ENCODE measurements around the gene GALNT14. TPM values are rescaled to one million over a fixed set of nuclear protein-coding genes. Genes with fewer than 3 reads are reported as not detected.

The GALNT14 gene
- total RNA-seq, 1 donor from 2014 or later, result 2.1 TPM

DNA sequence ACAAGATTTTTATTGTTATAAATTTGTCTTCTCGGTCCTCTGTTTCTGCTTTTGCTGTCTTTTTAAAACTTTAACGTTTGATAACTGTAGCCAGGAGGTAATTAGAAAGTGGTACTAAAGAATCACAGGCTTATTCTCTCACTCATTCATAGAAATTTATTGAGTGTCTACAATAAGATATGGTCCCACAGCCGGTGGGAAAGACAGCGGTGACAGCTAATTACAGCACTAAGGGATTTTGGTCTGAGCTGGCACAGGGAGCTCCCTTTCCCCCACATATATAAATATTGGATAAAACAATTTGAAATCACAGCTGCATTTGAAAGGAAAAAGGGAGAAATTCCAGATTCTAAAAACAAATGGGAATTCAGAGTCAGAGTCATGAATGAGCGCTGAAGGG, 237.9 kb downstream of the GALNT14 start:
- H2AFZ ChIP-seq (ENCODE audit: low read depth, low read length), result no peak overlapping the region
- no peak for TF ChIP-seq EZH2 (IDR thresholded peaks at IDR 0.05; ENCODE audit: insufficient read depth, low read length)
- TF ChIP-seq, protein P1, sequence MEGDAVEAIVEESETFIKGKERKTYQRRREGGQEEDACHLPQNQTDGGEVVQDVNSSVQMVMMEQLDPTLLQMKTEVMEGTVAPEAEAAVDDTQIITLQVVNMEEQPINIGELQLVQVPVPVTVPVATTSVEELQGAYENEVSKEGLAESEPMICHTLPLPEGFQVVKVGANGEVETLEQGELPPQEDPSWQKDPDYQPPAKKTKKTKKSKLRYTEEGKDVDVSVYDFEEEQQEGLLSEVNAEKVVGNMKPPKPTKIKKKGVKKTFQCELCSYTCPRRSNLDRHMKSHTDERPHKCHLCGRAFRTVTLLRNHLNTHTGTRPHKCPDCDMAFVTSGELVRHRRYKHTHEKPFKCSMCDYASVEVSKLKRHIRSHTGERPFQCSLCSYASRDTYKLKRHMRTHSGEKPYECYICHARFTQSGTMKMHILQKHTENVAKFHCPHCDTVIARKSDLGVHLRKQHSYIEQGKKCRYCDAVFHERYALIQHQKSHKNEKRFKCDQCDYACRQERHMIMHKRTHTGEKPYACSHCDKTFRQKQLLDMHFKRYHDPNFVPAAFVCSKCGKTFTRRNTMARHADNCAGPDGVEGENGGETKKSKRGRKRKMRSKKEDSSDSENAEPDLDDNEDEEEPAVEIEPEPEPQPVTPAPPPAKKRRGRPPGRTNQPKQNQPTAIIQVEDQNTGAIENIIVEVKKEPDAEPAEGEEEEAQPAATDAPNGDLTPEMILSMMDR (IDR thresholded peaks at IDR 0.05; ENCODE audit: insufficient read depth, low read depth, low read length), result no peak
- H3K4me2 ChIP-seq (ENCODE audit: low read length), result no peak overlapping the region
- H3K36me3 ChIP-seq (ENCODE audit: insufficient read depth, low read length), result no peaks in the 10 kb centered on the region
- Mint-ChIP-seq H3K27ac (ENCODE audit: unreplicated experiment) (no peak overlapping the region), H3K4me3 (ENCODE audit: unreplicated experiment) (no peak overlapping the region), H3K36me3 (ENCODE audit: low read depth, unreplicated experiment) (no peaks in the 10 kb centered on the region), H3K27me3 (ENCODE audit: low read depth, unreplicated experiment) (peaks cover 10% of the 10 kb centered on the region), H3K9me3 (ENCODE audit: unreplicated experiment) (peaks cover 4% of the 10 kb centered on the region), H3K4me1 (ENCODE audit: low read depth, unreplicated experiment) (no peaks in the 10 kb centered on the region)
- no peaks in the 10 kb centered on the region for H3K4me1 ChIP-seq (ENCODE audit: insufficient read depth, low read length)
- no peak overlapping the region for H3K27ac ChIP-seq (ENCODE audit: low read depth, low read length)
- H3K27me3 ChIP-seq (ENCODE audit: insufficient read depth, low read length), result no peaks in the 10 kb centered on the region
- no peak overlapping the region for H3K9ac ChIP-seq (ENCODE audit: low read length)
- H3K79me2 ChIP-seq (ENCODE audit: insufficient read depth, low read length), result no peaks in the 10 kb centered on the region
- DNase-seq (ENCODE audit: low read depth) (no peak), FAIRE-seq (no peak)
- no peak overlapping the region for H3K4me3 ChIP-seq (ENCODE audit: insufficient read depth, low read depth, low read length)
- H3K9me3 ChIP-seq (ENCODE audit: insufficient read depth, low read depth, low read length), result peaks cover 3% of the 10 kb centered on the region
- no peaks in the 10 kb centered on the region for H4K20me1 ChIP-seq (ENCODE audit: insufficient read depth, low read length)

DNA sequence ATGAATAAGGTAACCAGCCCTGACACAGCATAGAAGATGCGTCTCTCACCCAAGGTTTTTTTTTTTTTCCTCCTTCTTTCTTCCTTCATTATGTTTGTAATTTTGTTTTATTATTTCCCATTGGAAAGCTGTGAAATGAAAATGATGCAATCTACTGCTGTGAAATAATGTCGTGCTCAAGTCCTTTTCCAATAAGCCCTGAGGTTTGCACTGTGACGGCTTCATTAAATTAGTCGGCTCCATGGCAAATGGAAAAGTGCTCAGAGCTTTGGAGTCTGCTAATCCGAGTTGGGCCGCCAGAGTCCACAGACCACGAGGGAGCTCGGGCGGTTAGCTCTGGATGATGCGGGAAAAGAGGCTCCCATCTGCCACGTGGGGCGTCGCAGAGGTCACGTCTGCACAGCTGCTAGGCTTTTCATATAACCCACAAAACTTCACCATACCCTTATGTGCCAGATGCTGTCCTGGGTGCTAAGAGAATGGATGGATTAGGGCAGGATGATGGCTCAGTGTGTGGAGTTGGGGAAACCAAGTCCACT, 238.7 kb downstream of the GALNT14 start:
- Histone ChIP-seq H3K4me2 (ENCODE audit: low read length) (no peak overlapping the region), H3K9me3 (ENCODE audit: insufficient read depth, low read depth, low read length) (peaks cover 3% of the 10 kb centered on the region), H3K27me3 (ENCODE audit: insufficient read depth, low read length) (no peaks in the 10 kb centered on the region), H3K4me3 (ENCODE audit: insufficient read depth, low read depth, low read length) (no peak overlapping the region), H3K27ac (ENCODE audit: low read depth, low read length) (no peak overlapping the region), H3K36me3 (ENCODE audit: insufficient read depth, low read length) (no peaks in the 10 kb centered on the region), H3K9ac (ENCODE audit: low read length) (no peak overlapping the region), H3K4me1 (ENCODE audit: insufficient read depth, low read length) (no peaks in the 10 kb centered on the region), H2AFZ (ENCODE audit: low read depth, low read length) (no peak overlapping the region), H4K20me1 (ENCODE audit: insufficient read depth, low read length) (no peaks in the 10 kb centered on the region), H3K79me2 (ENCODE audit: insufficient read depth, low read length) (no peaks in the 10 kb centered on the region)
- TF ChIP-seq EZH2 (IDR thresholded peaks at IDR 0.05; ENCODE audit: insufficient read depth, low read length), result no peak
- TF ChIP-seq, protein P1 (IDR thresholded peaks at IDR 0.05; ENCODE audit: insufficient read depth, low read depth, low read length), result no peak
- peaks cover 13% of the 10 kb centered on the region for H3K27me3 Mint-ChIP-seq (ENCODE audit: low read depth, unreplicated experiment)
- no peaks in the 10 kb centered on the region for H3K4me1 Mint-ChIP-seq (ENCODE audit: low read depth, unreplicated experiment)
- H3K9me3 Mint-ChIP-seq (ENCODE audit: unreplicated experiment), result peaks cover 4% of the 10 kb centered on the region
- no peak overlapping the region for H3K27ac Mint-ChIP-seq (ENCODE audit: unreplicated experiment)
- DNase-seq (ENCODE audit: low read depth) (no peak), FAIRE-seq (no peak)
- H3K4me3 Mint-ChIP-seq (ENCODE audit: unreplicated experiment), result no peak overlapping the region
- no peaks in the 10 kb centered on the region for H3K36me3 Mint-ChIP-seq (ENCODE audit: low read depth, unreplicated experiment)

DNA sequence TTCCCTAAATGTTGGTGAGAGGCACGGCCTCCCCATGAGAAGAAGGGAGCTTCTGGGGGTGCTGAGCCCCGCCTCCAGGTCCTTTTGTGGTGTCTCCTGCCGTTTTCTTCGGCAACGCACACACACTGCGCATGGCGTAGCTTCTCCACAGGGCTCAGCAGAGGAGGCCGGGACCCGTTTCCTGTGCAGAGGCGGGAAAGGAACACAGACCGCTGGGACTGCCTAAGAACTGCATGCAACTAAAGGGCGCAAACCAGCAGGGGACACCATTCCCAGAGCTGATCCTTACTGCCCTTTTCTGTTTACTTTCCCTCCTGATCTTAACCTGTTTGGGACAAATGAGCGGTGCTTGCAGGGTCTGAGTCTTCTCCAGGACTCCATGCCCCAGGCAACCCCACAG, 240.7 kb downstream of the GALNT14 start:
- TF ChIP-seq EZH2 (IDR thresholded peaks at IDR 0.05; ENCODE audit: insufficient read depth, low read length), result no peak
- TF ChIP-seq, protein P1 (IDR thresholded peaks at IDR 0.05; ENCODE audit: insufficient read depth, low read depth, low read length), result no peak
- H3K9me3 Mint-ChIP-seq (ENCODE audit: unreplicated experiment), result peaks cover 2% of the 10 kb centered on the region
- no peak for FAIRE-seq
- H3K79me2 ChIP-seq (ENCODE audit: insufficient read depth, low read length), result no peaks in the 10 kb centered on the region
- no peak overlapping the region for H3K4me3 ChIP-seq (ENCODE audit: insufficient read depth, low read depth, low read length)
- H3K4me3 Mint-ChIP-seq (ENCODE audit: unreplicated experiment), result no peak overlapping the region
- no peaks in the 10 kb centered on the region for H3K36me3 Mint-ChIP-seq (ENCODE audit: low read depth, unreplicated experiment)
- H3K27me3 Mint-ChIP-seq (ENCODE audit: low read depth, unreplicated experiment), result peaks cover 18% of the 10 kb centered on the region
- no peak overlapping the region for H3K9ac ChIP-seq (ENCODE audit: low read length)
- no peaks in the 10 kb centered on the region for H3K4me1 ChIP-seq (ENCODE audit: insufficient read depth, low read length)
- H3K36me3 ChIP-seq (ENCODE audit: insufficient read depth, low read length), result no peaks in the 10 kb centered on the region
- H4K20me1 ChIP-seq (ENCODE audit: insufficient read depth, low read length), result no peaks in the 10 kb centered on the region
- peaks cover 3% of the 10 kb centered on the region for H3K9me3 ChIP-seq (ENCODE audit: insufficient read depth, low read depth, low read length)
- H3K27ac Mint-ChIP-seq (ENCODE audit: unreplicated experiment), result no peak overlapping the region
- H3K27ac ChIP-seq (ENCODE audit: low read depth, low read length), result no peak overlapping the region
- no peaks in the 10 kb centered on the region for H3K27me3 ChIP-seq (ENCODE audit: insufficient read depth, low read length)
- H2AFZ ChIP-seq (ENCODE audit: low read depth, low read length), result no peak overlapping the region
- no peak for DNase-seq (ENCODE audit: low read depth)
- no peak overlapping the region for H3K4me2 ChIP-seq (ENCODE audit: low read length)
- no peaks in the 10 kb centered on the region for H3K4me1 Mint-ChIP-seq (ENCODE audit: low read depth, unreplicated experiment)
